H9 (cell line): ENCODE results near the gene SRP68. TPM values are rescaled to one million over a fixed set of nuclear protein-coding genes. Genes with fewer than 3 reads are reported as not detected.

Experiments used
- DNase-seq: peaks from one replicate; pipeline ENCODE4 v3.0.0-alpha.2; 2017
- H2AFZ ChIP-seq: one replicate; pipeline ENCODE4 v1.6.1; 2013; ENCODE audit warnings: mild to moderate bottlenecking, low read length, control low read depth, moderate library complexity
- H2AK5ac ChIP-seq: 2 replicates; pipeline ENCODE4 v1.6.1; 2013; ENCODE audit warnings: low read length, control low read depth, mixed read lengths; ENCODE audit not compliant: insufficient read length
- H2BK120ac ChIP-seq: one replicate; pipeline ENCODE4 v1.6.1; 2013; ENCODE audit warnings: low read depth, mild to moderate bottlenecking, low read length, control low read depth, inconsistent platforms; ENCODE audit not compliant: poor library complexity, severe bottlenecking
- H2BK12ac ChIP-seq: 2 replicates; pipeline ENCODE4 v1.6.1; 2013; ENCODE audit warnings: low read length, control low read depth, mixed read lengths, low read depth; ENCODE audit not compliant: insufficient read length
- H2BK15ac ChIP-seq: 2 replicates; pipeline ENCODE4 v1.6.1; 2013; ENCODE audit warnings: low read depth, low read length, control low read depth
- H2BK20ac ChIP-seq: one replicate; pipeline ENCODE4 v1.6.1; 2013; ENCODE audit warnings: low read depth, mild to moderate bottlenecking, low read length, control low read depth, inconsistent platforms; ENCODE audit not compliant: poor library complexity, severe bottlenecking
- H2BK5ac ChIP-seq: 2 replicates; pipeline ENCODE4 v1.6.1; 2013; ENCODE audit warnings: low read length, control low read depth, mixed read lengths; ENCODE audit not compliant: insufficient read length
- H3K14ac ChIP-seq: 2 replicates; pipeline ENCODE4 v1.6.1; 2013; ENCODE audit warnings: low read length, control low read depth; ENCODE audit not compliant: insufficient read depth
- H3K18ac ChIP-seq: 2 replicates; pipeline ENCODE4 v1.6.1; 2013; ENCODE audit warnings: low read depth, mild to moderate bottlenecking, mixed read lengths, low read length, control low read depth; ENCODE audit not compliant: insufficient read length
- H3K23ac ChIP-seq: 2 replicates; pipeline ENCODE4 v1.6.1; 2013; ENCODE audit warnings: low read length, control low read depth, mixed read lengths, low read depth; ENCODE audit not compliant: insufficient read length
- H3K23me2 ChIP-seq: 2 replicates; pipeline ENCODE4 v1.6.1; 2013; ENCODE audit warnings: low read depth, mild to moderate bottlenecking, mixed read lengths, low read length, control low read depth; ENCODE audit not compliant: insufficient read length, poor library complexity, severe bottlenecking
- H3K27ac ChIP-seq: 2 replicates; pipeline ENCODE4 v1.5.1; 2013; ENCODE audit warnings: low read length, control low read depth, mixed read lengths, low read depth; ENCODE audit not compliant: insufficient read length
- H3K27me3 ChIP-seq: 2 replicates; pipeline ENCODE4 v1.6.1; 2013; ENCODE audit warnings: low read length, control low read depth, inconsistent platforms; ENCODE audit not compliant: insufficient read depth
- H3K4ac ChIP-seq: 2 replicates; pipeline ENCODE4 v1.6.1; 2013; ENCODE audit warnings: low read depth, mild to moderate bottlenecking, control low read depth, inconsistent platforms, low read length, moderate library complexity
- H3K4me1 ChIP-seq: 2 replicates; pipeline ENCODE4 v1.6.1; 2013; ENCODE audit warnings: low read length, control low read depth, inconsistent platforms; ENCODE audit not compliant: insufficient read depth
- H3K4me2 ChIP-seq: 2 replicates; pipeline ENCODE4 v1.6.1; 2013; ENCODE audit warnings: low read length, control low read depth, mixed read lengths; ENCODE audit not compliant: insufficient read length, insufficient read depth
- H3K56ac ChIP-seq: 2 replicates; pipeline ENCODE4 v1.6.1; 2013; ENCODE audit warnings: low read depth, mild to moderate bottlenecking, mixed read lengths, low read length, control low read depth; ENCODE audit not compliant: insufficient read length
- H3K79me1 ChIP-seq: 2 replicates; pipeline ENCODE4 v1.6.1; 2013; ENCODE audit warnings: low read depth, mild to moderate bottlenecking, moderate library complexity, low read length, control low read depth, inconsistent platforms; ENCODE audit not compliant: insufficient read depth, poor library complexity, severe bottlenecking
- H3K79me2 ChIP-seq: 2 replicates; pipeline ENCODE4 v1.6.1; 2013; ENCODE audit warnings: low read length, control low read depth, inconsistent platforms; ENCODE audit not compliant: insufficient read depth
- H3K9ac ChIP-seq: 2 replicates; pipeline ENCODE4 v1.6.1; 2013; ENCODE audit warnings: low read length, control low read depth, mixed read lengths; ENCODE audit not compliant: insufficient read length; ENCODE audit errors: extremely low read depth
- H3K9me3 ChIP-seq: one replicate; pipeline ENCODE4 v1.6.1; 2013; ENCODE audit warnings: low read depth, low read length, inconsistent platforms; ENCODE audit not compliant: control insufficient read depth
- H3T11ph ChIP-seq: one replicate; pipeline ENCODE4 v1.6.1; 2013; ENCODE audit warnings: mild to moderate bottlenecking, low read length, control low read depth, inconsistent platforms
- H4K20me1 ChIP-seq: one replicate; pipeline ENCODE4 v1.6.1; 2013; ENCODE audit not compliant: control insufficient read depth, insufficient read length, insufficient read depth
- H4K5ac ChIP-seq: 2 replicates; pipeline ENCODE4 v1.6.1; 2013; ENCODE audit warnings: low read depth, mild to moderate bottlenecking, mixed read lengths, low read length, control low read depth; ENCODE audit not compliant: insufficient read length
- H4K8ac ChIP-seq: replicated peaks from 2 replicates; pipeline ENCODE4 v1.6.1; 2013; ENCODE audit warnings: low read length, control low read depth, mixed read lengths, low read depth; ENCODE audit not compliant: insufficient read length
- H4K91ac ChIP-seq: 2 replicates; pipeline ENCODE4 v1.6.1; 2013; ENCODE audit warnings: low read depth, mild to moderate bottlenecking, moderate library complexity, mixed read lengths, low read length, control low read depth; ENCODE audit not compliant: insufficient read length
- H3K27ac Mint-ChIP-seq, 3 experiments: 2 replicates in 2 of 3; 3 replicates in 1 of 3; pipeline ENCODE4 v1.8.0; 2020 to 2021; ENCODE audit warnings: mixed read lengths in 3 of 3, mild to moderate bottlenecking in 1 of 3, moderate library complexity in 1 of 3
- H3K27me3 Mint-ChIP-seq: 2 replicates; pipeline ENCODE4 v1.8.0; 2021; ENCODE audit warnings: low read depth, mild to moderate bottlenecking, moderate library complexity, mixed read lengths
- H3K36me3 Mint-ChIP-seq, 3 experiments: 2 replicates in 2 of 3; 3 replicates in 1 of 3; pipeline ENCODE4 v1.8.0; 2020 to 2021; ENCODE audit warnings: low read depth in 3 of 3, mixed read lengths in 3 of 3; ENCODE audit not compliant: insufficient read depth in 1 of 3
- H3K4me1 Mint-ChIP-seq, 2 experiments: 2 replicates each; pipeline ENCODE4 v1.8.0; 2020; ENCODE audit warnings: mixed read lengths in 2 of 2
- H3K4me3 Mint-ChIP-seq, 2 experiments: 2 replicates in 1 of 2; 3 replicates in 1 of 2; pipeline ENCODE4 v1.8.0; 2020 to 2021; ENCODE audit warnings: mild to moderate bottlenecking in 2 of 2, mixed read lengths in 2 of 2, moderate library complexity in 1 of 2
- H3K9me3 Mint-ChIP-seq, 2 experiments: 2 replicates in 1 of 2; 3 replicates in 1 of 2; pipeline ENCODE4 v1.8.0; 2020; ENCODE audit warnings: mild to moderate bottlenecking in 2 of 2, mixed read lengths in 2 of 2, moderate library complexity in 1 of 2
- WGBS: extraction: QIAGEN DNeasy Blood & Tissue Kit; methylation state at CpG from one replicate; pipeline ENCODE4 v1.1.7; 2013; ENCODE audit warnings: missing lambda C conversion rate, low lambda C conversion rate, mixed read lengths; ENCODE audit not compliant: insufficient read length; ENCODE audit errors: extremely low coverage; 5-methylcytosine and 5-hydroxymethylcytosine counted together
- total RNA-seq: library from RNA; stranded (reverse); gene quantifications from 2 replicates; pipeline ENCODE4 v1.2.1, GENCODE V29; 2021
- TF ChIP-seq, protein P1 (sequence below): fragments of 200-600 bp; sonication (generic); conservative IDR thresholded peaks from 3 replicates; pipeline ENCODE4 v1.8.0; 2021; ENCODE audit warnings: antibody characterized with exemption, mild to moderate bottlenecking

SRP68 gene
- total RNA-seq, 1 experiment from 2014 or later, result 86.1 TPM

DNA sequence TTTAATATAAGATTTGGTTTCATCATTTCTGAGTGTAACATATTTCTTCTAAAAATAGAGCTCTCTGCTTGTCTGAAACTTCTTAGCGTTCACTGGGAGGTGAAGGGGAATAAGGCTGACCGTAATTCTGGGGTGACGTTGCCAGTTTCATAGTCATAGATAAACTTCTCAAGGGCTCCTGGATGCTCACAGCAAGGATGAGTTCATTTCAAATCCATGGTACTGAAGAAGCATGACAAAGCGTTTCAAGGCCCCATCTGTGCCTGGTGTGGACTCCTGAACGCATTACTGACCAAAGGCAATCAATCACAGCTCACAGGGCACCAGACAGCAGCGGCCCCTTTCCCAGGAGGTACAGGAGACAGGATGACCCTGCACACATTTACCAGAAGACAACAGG lies 33.2 kb downstream of the SRP68 start:
- no peak overlapping the region for H2BK5ac ChIP-seq
- Mint-ChIP-seq H3K4me3 (no peak overlapping the region; a peak in 1 of 5 replicates), H3K27me3 (no peaks in the 10 kb centered on the region), H3K9me3 (no peaks in the 10 kb centered on the region), H3K4me1 (peaks cover 32 to 59% of the 10 kb centered on the region in 2 experiments), H3K27ac (peak overlapping the region in 2 of 3 experiments; percentile 6 to 63; a peak in 4 of 7 replicates), H3K36me3 (peaks cover 33 to 61% (median 51%) of the 10 kb centered on the region in 3 experiments)
- H2AFZ ChIP-seq, result no peak overlapping the region
- H3K27ac ChIP-seq, result no peak overlapping the region
- no peaks in the 10 kb centered on the region; the same call in 1 of the 2 replicates for H3K4me1 ChIP-seq
- no peaks in the 10 kb centered on the region for H4K20me1 ChIP-seq
- H2BK12ac ChIP-seq, result no peak overlapping the region
- no peak overlapping the region for H3K4me2 ChIP-seq
- TF ChIP-seq, protein P1, sequence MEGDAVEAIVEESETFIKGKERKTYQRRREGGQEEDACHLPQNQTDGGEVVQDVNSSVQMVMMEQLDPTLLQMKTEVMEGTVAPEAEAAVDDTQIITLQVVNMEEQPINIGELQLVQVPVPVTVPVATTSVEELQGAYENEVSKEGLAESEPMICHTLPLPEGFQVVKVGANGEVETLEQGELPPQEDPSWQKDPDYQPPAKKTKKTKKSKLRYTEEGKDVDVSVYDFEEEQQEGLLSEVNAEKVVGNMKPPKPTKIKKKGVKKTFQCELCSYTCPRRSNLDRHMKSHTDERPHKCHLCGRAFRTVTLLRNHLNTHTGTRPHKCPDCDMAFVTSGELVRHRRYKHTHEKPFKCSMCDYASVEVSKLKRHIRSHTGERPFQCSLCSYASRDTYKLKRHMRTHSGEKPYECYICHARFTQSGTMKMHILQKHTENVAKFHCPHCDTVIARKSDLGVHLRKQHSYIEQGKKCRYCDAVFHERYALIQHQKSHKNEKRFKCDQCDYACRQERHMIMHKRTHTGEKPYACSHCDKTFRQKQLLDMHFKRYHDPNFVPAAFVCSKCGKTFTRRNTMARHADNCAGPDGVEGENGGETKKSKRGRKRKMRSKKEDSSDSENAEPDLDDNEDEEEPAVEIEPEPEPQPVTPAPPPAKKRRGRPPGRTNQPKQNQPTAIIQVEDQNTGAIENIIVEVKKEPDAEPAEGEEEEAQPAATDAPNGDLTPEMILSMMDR, result no peak
- H3K18ac ChIP-seq, result no peak overlapping the region
- no peak overlapping the region for H4K5ac ChIP-seq
- H3T11ph ChIP-seq, result no peak overlapping the region
- no peak overlapping the region for H2BK20ac ChIP-seq
- H3K14ac ChIP-seq, result no peak overlapping the region
- no peaks in the 10 kb centered on the region for H3K79me1 ChIP-seq
- no peak overlapping the region for H3K23ac ChIP-seq
- H4K8ac ChIP-seq, result no peak overlapping the region
- no peaks in the 10 kb centered on the region for H3K9me3 ChIP-seq
- H3K4ac ChIP-seq, result no peak overlapping the region
- no peak overlapping the region for H3K56ac ChIP-seq
- no peak overlapping the region for H4K91ac ChIP-seq
- H3K23me2 ChIP-seq, result no peaks in the 10 kb centered on the region
- H2BK120ac ChIP-seq, result no peak overlapping the region
- H2BK15ac ChIP-seq, result no peak overlapping the region
- DNase-seq, result no peak
- no peaks in the 10 kb centered on the region for H3K79me2 ChIP-seq
- H2AK5ac ChIP-seq, result no peak overlapping the region
- WGBS, result no CpG with 5 or more reads among the region's 6 CpGs
- no peak overlapping the region for H3K9ac ChIP-seq
- no peaks in the 10 kb centered on the region for H3K27me3 ChIP-seq
